Lung (tissue), 4 donors: ENCODE results near the gene GP5. TPM values are rescaled to one million over a fixed set of nuclear protein-coding genes. Genes with fewer than 3 reads are reported as not detected.

Experiments
- polyA plus RNA-seq, 2 donors: library from polyadenylated mRNA; stranded (reverse); fragments of 200-250 nt; gene quantifications; one replicate each; pipeline ENCODE4 v1.2.1, GENCODE V29; 2013
- total RNA-seq, 2 donors: library from RNA; depleted of rRNA in 1 of 2; stranded (reverse); fragments of >200 nt in 1 of 2; gene quantifications; one replicate each; pipeline ENCODE4 v1.2.1, GENCODE V29; 2014 to 2021
- donor health status: Bipolar disorder and iron deficiency.
- donor health status: healthy.
- donor health status: DM: yes; HTN: yes; CAD: no.

The GP5 gene
- total and polyA plus RNA-seq, 4 donors = 0.06 to 1.1 (median 0.37) TPM

Other genes with a start within 250 kb of the GP5 start
- gene CPN2, start 47.9 kb downstream of the GP5 start, total RNA-seq = not detected
- not detected for gene CPN2, start 47.9 kb downstream of the GP5 start, polyA plus RNA-seq
- 1 to 10 TPM in 1 of 2 donors, under 1 TPM in 1; 0.06 to 1.2 TPM for gene LRRC15, start 29.5 kb downstream of the GP5 start, total RNA-seq
- gene LRRC15, start 29.5 kb downstream of the GP5 start, polyA plus RNA-seq = under 1 TPM; 0.07 to 0.08 TPM
- gene ATP13A3, start 87.7 kb upstream of the GP5 start, total RNA-seq = 100 to 1,000 TPM in 1 of 2 donors, 10 to 100 TPM in 1; 92.0 to 166 TPM
- gene ATP13A3, start 87.7 kb upstream of the GP5 start, polyA plus RNA-seq = 10 to 100 TPM; 26.6 to 58.9 TPM
- gene TMEM44, start 234.2 kb upstream of the GP5 start, total RNA-seq = 10 to 100 TPM; 16.6 to 17.7 TPM
- 10 to 100 TPM; 10.4 to 23.5 TPM for gene TMEM44, start 234.2 kb upstream of the GP5 start, polyA plus RNA-seq